ENCODE measurements around the gene CCNT1.
"Not testable (repeated sequence)": the region's sequence is repeated elsewhere in the genome, so short reads cannot be mapped to it uniquely, and the experiment has no call there.

CCNT1 gene

GRCh38 chr12:48681710-48682532 is 34.6 kb downstream of the CCNT1 start, which contains the start of gene KANSL2:
Gene KANSL2 (minus strand): TSS chr12:48682238. CDS start chr12:48681632, 606 bp downstream.
- Histone ChIP-seq H3K4me1 (ENCODE audit: control insufficient read depth, insufficient read depth, low read length) (peaks cover 7% of the 10 kb centered on the region; the same call in 1 of the 2 replicates), H3K9ac (ENCODE audit: low read depth, low read length) (peak within 1 kb of the TSS; percentile 97), H3K4me3 (ENCODE audit: low read depth, low read length) (peak within 1 kb of the TSS; percentile 92), H3K27ac (ENCODE audit: low read depth, low read length) (peak within 1 kb of the TSS; percentile 93), H3K36me3 (ENCODE audit: control insufficient read depth, insufficient read depth, low read length) (peaks cover 36% of the 10 kb centered on the region), H3K9me3 (ENCODE audit: control insufficient read depth, insufficient read depth, low read length) (no peaks in the 10 kb centered on the region), H3K27me3 (ENCODE audit: control insufficient read depth, insufficient read depth, low read length) (no peaks in the 10 kb centered on the region)

- Histone ChIP-seq H3K9me3 (ENCODE audit: control insufficient read depth, insufficient read depth, low read length) (no peaks in the 10 kb centered on the region), H3K4me1 (ENCODE audit: control insufficient read depth, insufficient read depth, low read length) (peaks cover 7% of the 10 kb centered on the region; the same call in 1 of the 2 replicates), H3K4me3 (ENCODE audit: low read depth, low read length) (peak overlapping the region; percentile 92), H3K27ac (ENCODE audit: low read depth, low read length) (peak overlapping the region; percentile 93), H3K27me3 (ENCODE audit: control insufficient read depth, insufficient read depth, low read length) (no peaks in the 10 kb centered on the region), H3K9ac (ENCODE audit: low read depth, low read length) (peak overlapping the region; percentile 97), H3K36me3 (ENCODE audit: control insufficient read depth, insufficient read depth, low read length) (peaks cover 42% of the 10 kb centered on the region)
Observed at GRCh38 chr12:48681399-48681709, 35.2 kb downstream of the CCNT1 start.

GRCh38 chr12:48680861-48681260 is 35.6 kb downstream of the CCNT1 start:
- H3K4me3 ChIP-seq (ENCODE audit: low read depth, low read length), result peak overlapping the region; percentile 92
- H3K4me1 ChIP-seq (ENCODE audit: control insufficient read depth, insufficient read depth, low read length), result peaks cover 7% of the 10 kb centered on the region; the same call in 1 of the 2 replicates
- no peaks in the 10 kb centered on the region for H3K27me3 ChIP-seq (ENCODE audit: control insufficient read depth, insufficient read depth, low read length)
- no peak overlapping the region for H3K27ac ChIP-seq (ENCODE audit: low read depth, low read length)
- H3K9ac ChIP-seq (ENCODE audit: low read depth, low read length), result peak overlapping the region; percentile 97
- H3K9me3 ChIP-seq (ENCODE audit: control insufficient read depth, insufficient read depth, low read length), result no peaks in the 10 kb centered on the region
- H3K36me3 ChIP-seq (ENCODE audit: control insufficient read depth, insufficient read depth, low read length), result peaks cover 47% of the 10 kb centered on the region

- peaks cover 66% of the 10 kb centered on the region for H3K36me3 ChIP-seq (ENCODE audit: control insufficient read depth, insufficient read depth, low read length)
- H3K4me1 ChIP-seq (ENCODE audit: control insufficient read depth, insufficient read depth, low read length), result peaks cover 7% of the 10 kb centered on the region; the same call in 1 of the 2 replicates
- H3K9ac ChIP-seq (ENCODE audit: low read depth, low read length), result no peak overlapping the region
- H3K4me3 ChIP-seq (ENCODE audit: low read depth, low read length), result 0 out of 2 replicates have a peak overlapping the region, but pooled peaks have one; percentile 31
- H3K27me3 ChIP-seq (ENCODE audit: control insufficient read depth, insufficient read depth, low read length), result no peaks in the 10 kb centered on the region
- no peaks in the 10 kb centered on the region for H3K9me3 ChIP-seq (ENCODE audit: control insufficient read depth, insufficient read depth, low read length)
- no peak overlapping the region for H3K27ac ChIP-seq (ENCODE audit: low read depth, low read length)
Observed at GRCh38 chr12:48678551-48679185, 37.8 kb downstream of the CCNT1 start.

GRCh38 chr12:48671231-48671856 is 45.2 kb downstream of the CCNT1 start:
- no peaks in the 10 kb centered on the region for H3K9me3 ChIP-seq (ENCODE audit: control insufficient read depth, insufficient read depth, low read length)
- H3K9ac ChIP-seq (ENCODE audit: low read depth, low read length), result no peak overlapping the region
- no peaks in the 10 kb centered on the region for H3K27me3 ChIP-seq (ENCODE audit: control insufficient read depth, insufficient read depth, low read length)
- no peak overlapping the region for H3K4me3 ChIP-seq (ENCODE audit: low read depth, low read length)
- H3K36me3 ChIP-seq (ENCODE audit: control insufficient read depth, insufficient read depth, low read length), result peaks cover 92% of the 10 kb centered on the region
- H3K27ac ChIP-seq (ENCODE audit: low read depth, low read length), result no peak overlapping the region
- no peaks in the 10 kb centered on the region for H3K4me1 ChIP-seq (ENCODE audit: control insufficient read depth, insufficient read depth, low read length)

- Histone ChIP-seq H3K27me3 (ENCODE audit: control insufficient read depth, insufficient read depth, low read length) (no peaks in the 10 kb centered on the region), H3K4me3 (ENCODE audit: low read depth, low read length) (no peak overlapping the region), H3K9me3 (ENCODE audit: control insufficient read depth, insufficient read depth, low read length) (no peaks in the 10 kb centered on the region), H3K9ac (ENCODE audit: low read depth, low read length) (no peak overlapping the region), H3K27ac (ENCODE audit: low read depth, low read length) (no peak overlapping the region), H3K4me1 (ENCODE audit: control insufficient read depth, insufficient read depth, low read length) (no peaks in the 10 kb centered on the region), H3K36me3 (ENCODE audit: control insufficient read depth, insufficient read depth, low read length) (peaks cover 90% of the 10 kb centered on the region)
Observed at GRCh38 chr12:48668996-48669395, 47.5 kb downstream of the CCNT1 start.

- no peaks in the 10 kb centered on the region for H3K4me1 ChIP-seq (ENCODE audit: control insufficient read depth, insufficient read depth, low read length)
- H3K36me3 ChIP-seq (ENCODE audit: control insufficient read depth, insufficient read depth, low read length), result peaks cover 94% of the 10 kb centered on the region
- no peaks in the 10 kb centered on the region for H3K9me3 ChIP-seq (ENCODE audit: control insufficient read depth, insufficient read depth, low read length)
- H3K9ac ChIP-seq (ENCODE audit: low read depth, low read length), result no peak overlapping the region
- H3K27ac ChIP-seq (ENCODE audit: low read depth, low read length), result no peak overlapping the region
- H3K4me3 ChIP-seq (ENCODE audit: low read depth, low read length), result no peak overlapping the region
- H3K27me3 ChIP-seq (ENCODE audit: control insufficient read depth, insufficient read depth, low read length), result no peaks in the 10 kb centered on the region
Observed at GRCh38 chr12:48659863-48660262, 56.6 kb downstream of the CCNT1 start.

GRCh38 chr12:48651681-48652080 is 64.8 kb downstream of the CCNT1 start:
- H3K27ac ChIP-seq (ENCODE audit: low read depth, low read length), result no peak overlapping the region
- H3K36me3 ChIP-seq (ENCODE audit: control insufficient read depth, insufficient read depth, low read length), result peaks cover 69% of the 10 kb centered on the region
- no peak overlapping the region for H3K9ac ChIP-seq (ENCODE audit: low read depth, low read length)
- no peak overlapping the region for H3K4me3 ChIP-seq (ENCODE audit: low read depth, low read length)
- no peaks in the 10 kb centered on the region for H3K27me3 ChIP-seq (ENCODE audit: control insufficient read depth, insufficient read depth, low read length)
- no peaks in the 10 kb centered on the region for H3K4me1 ChIP-seq (ENCODE audit: control insufficient read depth, insufficient read depth, low read length)
- no peaks in the 10 kb centered on the region for H3K9me3 ChIP-seq (ENCODE audit: control insufficient read depth, insufficient read depth, low read length)

- H3K9me3 ChIP-seq (ENCODE audit: control insufficient read depth, insufficient read depth, low read length), result peaks cover 17% of the 10 kb centered on the region
- H3K27ac ChIP-seq (ENCODE audit: low read depth, low read length); H3K27me3 ChIP-seq (ENCODE audit: control insufficient read depth, insufficient read depth, low read length); H3K9ac ChIP-seq (ENCODE audit: low read depth, low read length); H3K4me3 ChIP-seq (ENCODE audit: low read depth, low read length); H3K4me1 ChIP-seq (ENCODE audit: control insufficient read depth, insufficient read depth, low read length): not testable (repeated sequence)
- peaks cover 24% of the 10 kb centered on the region for H3K36me3 ChIP-seq (ENCODE audit: control insufficient read depth, insufficient read depth, low read length)
Observed at GRCh38 chr12:48645354-48645753, 71.2 kb downstream of the CCNT1 start.

GRCh38 chr12:48643011-48643410 is 73.5 kb downstream of the CCNT1 start:
- Histone ChIP-seq H3K4me3 (ENCODE audit: low read depth, low read length) (no peak overlapping the region), H3K27me3 (ENCODE audit: control insufficient read depth, insufficient read depth, low read length) (no peaks in the 10 kb centered on the region), H3K9me3 (ENCODE audit: control insufficient read depth, insufficient read depth, low read length) (peaks cover 17% of the 10 kb centered on the region), H3K36me3 (ENCODE audit: control insufficient read depth, insufficient read depth, low read length) (peaks cover 15% of the 10 kb centered on the region), H3K9ac (ENCODE audit: low read depth, low read length) (no peak overlapping the region), H3K27ac (ENCODE audit: low read depth, low read length) (no peak overlapping the region), H3K4me1 (ENCODE audit: control insufficient read depth, insufficient read depth, low read length) (no peaks in the 10 kb centered on the region)
